ENCODE results near the gene XRCC4.
A peak's percentile ranks its signal among the peaks of the same experiment; 100 is the strongest.
"Not testable (repeated sequence)": the region's sequence is repeated elsewhere in the genome, so short reads cannot be mapped to it uniquely, and the experiment has no call there.

Gene XRCC4

GRCh38 chr5:83353231-83353630 is 275.9 kb downstream of the XRCC4 start:
- DNase-seq (ENCODE audit: low spot score): no peak

GRCh38 chr5:83353774-83354173 is 276.4 kb downstream of the XRCC4 start:
- no peak for DNase-seq (ENCODE audit: low spot score)

DNA sequence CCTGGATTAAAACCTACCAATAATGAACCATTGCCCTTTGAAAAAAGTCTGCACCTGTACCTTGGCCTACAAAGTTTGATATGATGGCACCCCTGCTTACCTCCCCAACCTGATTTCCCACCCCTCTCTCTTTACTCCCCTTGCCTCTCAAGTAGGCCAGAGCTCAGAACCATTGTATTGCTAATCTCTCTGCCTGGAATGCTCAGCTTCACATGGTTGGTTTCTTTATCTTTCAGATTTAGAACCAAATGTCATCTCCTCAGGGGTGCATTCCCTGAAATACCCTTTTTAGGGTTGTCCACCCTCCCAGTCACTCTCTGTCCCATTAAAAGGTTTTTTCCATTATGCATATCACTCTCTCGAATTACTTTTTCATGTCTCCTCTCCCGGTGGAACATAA is 277.6 kb downstream of the XRCC4 start:
- DNase-seq (ENCODE audit: low spot score): no peak

- not testable (repeated sequence) for DNase-seq (ENCODE audit: low spot score)
Observed at GRCh38 chr5:83355482-83356014, 278.2 kb downstream of the XRCC4 start.

GRCh38 chr5:83357621-83358231 is 280.4 kb downstream of the XRCC4 start:
- DNase-seq (ENCODE audit: low spot score): no peak

DNA sequence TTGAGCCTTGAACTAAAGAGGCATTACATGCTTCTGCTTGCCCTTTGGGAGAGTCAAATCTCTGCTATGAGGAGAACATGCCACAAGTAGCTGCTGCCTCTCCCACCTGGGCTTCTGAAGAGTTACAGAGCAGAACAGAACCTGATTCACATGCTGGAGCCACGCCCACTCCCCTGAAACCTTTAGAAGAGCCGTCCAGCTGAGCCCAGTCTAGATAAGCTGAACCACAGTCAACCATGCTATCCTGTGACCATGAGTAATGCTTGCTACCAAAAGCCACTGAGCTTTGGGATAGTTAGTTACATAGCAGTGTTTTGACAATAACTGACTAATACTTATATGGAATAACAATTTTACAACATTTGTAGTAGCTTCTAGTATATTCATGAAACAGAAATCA is 283.2 kb downstream of the XRCC4 start:
- no peak for DNase-seq (ENCODE audit: low spot score)

GRCh38 chr5:83362526-83362925 is 285.2 kb downstream of the XRCC4 start:
- no peak for DNase-seq (ENCODE audit: low spot score)

- DNase-seq (ENCODE audit: low spot score): no peak
Observed at GRCh38 chr5:83363111-83363885, 286.0 kb downstream of the XRCC4 start.

DNA sequence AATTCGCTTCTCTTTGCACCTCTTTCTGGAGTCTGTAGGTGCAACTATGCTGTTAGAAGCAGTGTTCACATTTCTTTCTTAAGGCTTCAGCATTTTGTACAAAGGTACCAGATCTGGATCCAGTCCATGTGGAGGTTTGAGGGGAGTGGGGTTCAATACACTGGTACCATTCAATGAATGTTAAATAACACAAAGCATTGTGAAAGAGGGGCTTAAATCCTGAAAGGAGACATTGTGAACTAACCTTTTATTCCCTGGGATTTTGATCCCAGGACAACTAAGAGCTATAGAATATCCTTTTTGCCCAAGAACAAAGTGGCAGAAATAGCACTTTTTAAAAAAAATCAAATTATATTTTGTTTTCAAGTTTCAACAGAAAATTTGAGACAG is 286.5 kb downstream of the XRCC4 start:
- DNase-seq (ENCODE audit: low spot score): no peak

GRCh38 chr5:83364312-83365299 is 287.3 kb downstream of the XRCC4 start:
- DNase-seq (ENCODE audit: low spot score): no peak

- DNase-seq (ENCODE audit: low spot score): no peak
Observed at GRCh38 chr5:83368319-83368718, 291.0 kb downstream of the XRCC4 start.

DNA sequence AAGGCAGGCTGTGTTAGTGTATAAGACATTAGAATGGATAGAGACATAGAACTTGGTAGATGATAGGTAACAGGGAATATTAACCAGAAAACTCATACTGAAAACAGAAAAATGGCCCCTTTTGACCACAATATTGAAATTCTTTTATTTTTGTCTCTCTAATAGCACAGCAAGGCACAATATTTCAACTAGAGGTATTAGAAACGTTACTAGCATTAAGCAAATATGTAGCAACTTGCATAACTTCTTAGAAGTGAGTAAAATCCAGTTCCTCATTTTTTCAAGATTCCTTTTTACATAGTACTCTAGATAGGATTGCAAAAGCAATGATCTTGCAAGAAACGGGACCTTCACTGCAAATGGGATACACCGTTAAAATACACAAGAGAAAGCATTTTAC is 291.5 kb downstream of the XRCC4 start:
- no peak for DNase-seq (ENCODE audit: low spot score)

DNA sequence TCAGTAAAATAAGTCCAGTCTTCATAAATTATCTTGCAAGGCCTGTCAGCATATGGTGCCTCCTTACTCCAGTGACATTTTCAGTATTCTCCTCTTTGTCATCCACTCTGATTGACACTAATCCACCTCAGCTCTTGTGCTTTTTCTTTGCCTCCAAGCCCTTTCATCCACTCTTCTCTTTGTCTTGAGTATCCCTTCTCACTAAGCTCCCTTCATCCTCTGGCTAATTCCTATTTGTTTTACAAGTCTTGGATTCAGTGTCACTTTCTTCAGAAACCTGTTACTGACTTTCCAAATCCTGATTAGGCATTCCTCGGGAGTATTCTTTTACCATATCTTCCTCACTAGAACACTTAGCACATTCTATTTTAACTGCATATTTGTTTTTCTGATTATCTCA is 293.6 kb downstream of the XRCC4 start:
- DNase-seq (ENCODE audit: low spot score): no peak

GRCh38 chr5:83371726-83372125 is 294.4 kb downstream of the XRCC4 start:
- no peak for DNase-seq (ENCODE audit: low spot score)

- DNase-seq (ENCODE audit: low spot score): no peak
Observed at GRCh38 chr5:83374547-83374946, 297.2 kb downstream of the XRCC4 start.

GRCh38 chr5:83375049-83375745 is 297.9 kb downstream of the XRCC4 start:
- DNase-seq (ENCODE audit: low spot score): no peak

- DNase-seq (ENCODE audit: low spot score): no peak
Observed at GRCh38 chr5:83376461-83376860, 299.1 kb downstream of the XRCC4 start.

- DNase-seq (ENCODE audit: low spot score): peak; percentile 38
Observed at GRCh38 chr5:83377131-83377865, 300.0 kb downstream of the XRCC4 start.

- no peak for DNase-seq (ENCODE audit: low spot score)
Observed at GRCh38 chr5:83378624-83379289, 301.4 kb downstream of the XRCC4 start.

- no peak for DNase-seq (ENCODE audit: low spot score)
Observed at GRCh38 chr5:83385812-83386211, 308.5 kb downstream of the XRCC4 start.
